ENCODE data around the gene DGKQ.

Gene DGKQ

GRCh38 chr4:963276-964225 lies 9.8 kb downstream of the DGKQ start:
- ChIA-PET POLR2A (no interaction called here), CTCF (interaction anchor here (1.0 kb wide), 1 partner anchor 23 kb away, joined by 3 read pairs; no protein-coding TSS in a partner anchor)
- no peak overlapping the region for H3K4me3 ChIP-seq (ENCODE audit: low read depth, low read length)
- no peak for TF ChIP-seq CTCF (IDR thresholded peaks at IDR 0.05; ENCODE audit: insufficient read depth, low read length, missing control alignments)
- no peak for DNase-seq (ENCODE audit: low read depth, low spot score)

GRCh38 chr4:962231-963208 lies 10.8 kb downstream of the DGKQ start:
- no peak for DNase-seq (ENCODE audit: low read depth, low spot score)
- CTCF ChIA-PET: no interaction called here
- no peak for TF ChIP-seq CTCF (IDR thresholded peaks at IDR 0.05; ENCODE audit: insufficient read depth, low read length, missing control alignments)
- POLR2A ChIA-PET: no interaction called here
- no peak overlapping the region for H3K4me3 ChIP-seq (ENCODE audit: low read depth, low read length)

- CTCF ChIA-PET: no interaction called here
- POLR2A ChIA-PET: no interaction called here
- no peak for DNase-seq (ENCODE audit: low read depth, low spot score)
- no peak overlapping the region for H3K4me3 ChIP-seq (ENCODE audit: low read depth, low read length)
- TF ChIP-seq CTCF (IDR thresholded peaks at IDR 0.05; ENCODE audit: insufficient read depth, low read length, missing control alignments): no peak
Measured at GRCh38 chr4:961351-962230, 11.8 kb downstream of the DGKQ start.

GRCh38 chr4:960636-961350 lies 12.6 kb downstream of the DGKQ start:
- CTCF ChIA-PET: no interaction called here

More at GRCh38 chr4:960636-961350, 12.6 kb downstream of the DGKQ start:
- POLR2A ChIA-PET: no interaction called here
- no peak overlapping the region for H3K4me3 ChIP-seq (ENCODE audit: low read depth, low read length)
- no peak for TF ChIP-seq CTCF (IDR thresholded peaks at IDR 0.05; ENCODE audit: insufficient read depth, low read length, missing control alignments)
- no peak for DNase-seq (ENCODE audit: low read depth, low spot score)

All from AG04449 (cell line).